Choroid plexus epithelial cell (primary cell): Measurements from ENCODE around the gene GTF2H4.

ENCODE experiments used
- DNase-seq: peaks from one replicate; pipeline ENCODE4 v3.0.0-alpha.2; 2010; ENCODE audit warnings: low read depth
- H3K4me3 ChIP-seq: 2 replicates; pipeline ENCODE4 v1.5.1; 2011; ENCODE audit warnings: low read depth, mild to moderate bottlenecking, control low read depth, low read length, moderate library complexity
- CTCF ChIP-seq: conservative IDR thresholded peaks from 2 replicates; pipeline ENCODE4 v1.5.1; 2011; ENCODE audit warnings: low read depth, mild to moderate bottlenecking, control low read depth, inconsistent platforms, low read length, moderate library complexity

The GTF2H4 gene

GRCh38 chr6:30879684-30880427, 28.2 kb upstream of the GTF2H4 start:
- peak; percentile 31 for DNase-seq
- no peak for TF ChIP-seq CTCF
- H3K4me3 ChIP-seq: no peak overlapping the region

GRCh38 chr6:30880698-30881252, 27.2 kb upstream of the GTF2H4 start:
- no peak overlapping the region for H3K4me3 ChIP-seq
- no peak for TF ChIP-seq CTCF
- DNase-seq: no peak

- TF ChIP-seq CTCF: no peak
- DNase-seq: peak; percentile 65
- H3K4me3 ChIP-seq: no peak overlapping the region
Measured at GRCh38 chr6:30881392-30882203, 26.4 kb upstream of the GTF2H4 start.

- no peak for DNase-seq
- TF ChIP-seq CTCF: no peak
- no peak overlapping the region for H3K4me3 ChIP-seq
Measured at GRCh38 chr6:30882204-30882758, 25.7 kb upstream of the GTF2H4 start.

GRCh38 chr6:30882759-30883684, 25.0 kb upstream of the GTF2H4 start:
- no peak for TF ChIP-seq CTCF
- DNase-seq: no peak
- H3K4me3 ChIP-seq: no peak overlapping the region
